NAMALWA (cell line): Measurements from ENCODE around the gene ARFGAP1.
"Not testable (repeated sequence)": the region's sequence is repeated elsewhere in the genome, so short reads cannot be mapped to it uniquely, and the experiment has no call there.

Source experiments
- DNase-seq: peaks from one replicate; pipeline ENCODE4 v3.0.0-alpha.2; 2015; ENCODE audit warnings: low spot score

Gene ARFGAP1

DNA sequence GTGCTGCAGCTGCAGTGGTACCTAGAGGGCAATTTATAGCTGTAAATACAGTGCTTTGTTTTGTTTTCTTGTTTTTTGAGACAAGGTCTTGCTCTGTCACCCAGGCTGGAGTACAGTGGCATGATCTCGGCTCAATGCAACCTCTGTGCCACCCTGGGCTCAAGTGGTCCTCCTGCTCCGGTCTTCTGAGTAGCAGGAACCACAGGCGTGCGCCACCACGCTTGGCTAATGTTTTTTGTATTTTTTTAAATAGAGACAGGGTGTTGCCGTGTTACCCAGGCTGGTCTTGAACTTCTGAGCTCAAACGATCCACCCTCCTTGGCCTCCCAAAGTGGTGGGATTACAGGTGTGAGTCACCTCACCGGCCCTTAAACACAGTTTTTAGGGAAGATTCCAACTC is 61.7 kb downstream of the ARFGAP1 start:
- no peak for DNase-seq

DNA sequence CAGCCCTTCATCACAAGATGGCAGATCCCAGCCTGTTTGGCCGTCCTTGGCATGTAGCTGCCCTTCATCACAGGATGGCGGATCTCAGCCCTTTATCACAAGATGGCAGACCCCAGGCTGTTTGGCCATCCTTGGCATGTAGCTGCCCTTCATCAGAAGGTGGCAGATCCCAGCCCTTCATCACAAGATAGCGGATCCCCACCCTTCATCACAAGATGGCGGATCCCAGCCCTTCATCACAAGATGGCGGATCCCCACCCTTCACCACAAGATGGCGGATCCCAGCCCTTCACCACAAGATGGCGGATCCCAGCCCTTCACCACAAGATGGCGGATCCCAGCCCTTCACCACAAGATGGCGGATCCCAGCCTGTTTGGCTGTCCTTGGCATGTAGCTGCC is 62.4 kb downstream of the ARFGAP1 start:
- DNase-seq: not testable (repeated sequence)

DNA sequence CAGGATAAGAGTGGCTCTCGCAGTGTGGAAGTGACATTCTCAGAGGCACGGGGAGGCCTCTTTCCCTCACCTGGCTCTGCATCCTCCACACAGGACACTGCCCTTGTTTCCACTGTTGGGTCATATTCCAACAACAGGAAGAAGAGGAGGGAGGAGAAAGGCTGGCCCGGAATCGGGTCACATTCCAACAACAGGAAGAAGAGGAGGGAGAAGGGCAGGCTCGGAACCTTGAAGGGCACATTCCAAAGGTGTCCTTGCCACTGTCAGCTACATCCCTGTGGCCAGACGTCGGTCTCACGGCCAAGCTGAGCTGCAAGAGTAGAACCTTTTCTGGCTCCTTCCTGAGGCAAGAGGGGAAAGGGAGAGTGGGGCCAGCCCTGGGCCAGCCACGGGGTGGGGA is 63.1 kb downstream of the ARFGAP1 start:
- no peak for DNase-seq

DNA sequence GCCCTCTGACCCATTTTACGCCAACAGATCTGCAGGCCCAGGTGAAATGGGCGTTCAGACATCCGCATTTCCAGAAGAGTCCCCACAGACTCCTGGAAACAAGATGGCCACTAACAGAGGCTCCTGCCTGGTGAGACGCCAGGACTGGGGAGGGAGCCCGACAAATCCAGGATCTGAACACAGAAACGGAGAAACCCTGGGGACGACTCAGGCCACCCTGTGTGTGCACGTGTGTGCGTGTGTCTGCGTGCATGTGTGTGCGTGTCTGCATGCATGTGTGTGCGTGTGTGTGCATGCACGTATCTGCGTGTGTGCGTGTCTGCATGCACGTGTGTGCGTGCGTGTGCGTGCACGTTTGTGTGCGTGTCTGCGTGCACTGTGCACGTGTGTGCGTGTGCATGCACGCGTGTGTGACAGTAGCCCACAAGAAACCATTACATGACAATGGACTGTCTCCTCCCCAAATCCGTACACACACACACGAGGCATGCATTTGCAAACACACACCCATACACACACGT is 63.7 kb downstream of the ARFGAP1 start:
- no peak for DNase-seq

DNA sequence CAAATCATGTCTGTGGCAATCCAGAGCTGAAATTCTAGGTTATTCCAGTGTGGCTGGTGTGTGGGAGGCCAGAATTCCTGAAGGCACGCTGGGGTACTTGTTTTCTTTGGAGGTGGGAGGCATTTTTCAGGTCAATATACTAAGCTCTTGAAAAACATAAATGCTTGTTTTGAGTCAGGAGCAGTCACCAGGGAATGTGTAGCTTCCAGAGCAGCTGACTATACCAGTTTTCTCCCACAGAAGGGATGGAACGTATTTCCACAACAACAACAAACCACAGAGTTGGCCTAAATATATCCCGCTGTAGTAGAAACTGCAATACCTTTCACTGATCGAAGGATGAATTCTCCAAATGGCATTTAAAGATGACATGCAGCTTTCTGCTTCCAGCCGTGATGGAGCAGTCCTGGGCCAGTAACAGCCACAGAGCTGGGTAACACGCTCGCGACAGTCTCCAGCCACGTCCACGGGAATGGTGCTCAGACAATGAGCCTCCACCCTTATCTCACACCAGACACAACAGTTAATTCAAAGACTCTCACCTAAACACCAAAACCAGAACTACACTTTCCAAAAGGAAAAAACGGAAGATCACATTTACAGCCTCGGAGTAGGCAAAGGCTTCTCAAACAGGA is 65.3 kb downstream of the ARFGAP1 start:
- DNase-seq: no peak
